OCI-LY7 (cell line): ENCODE measurements around the gene BSND. TPM values are rescaled to one million over a fixed set of nuclear protein-coding genes. Genes with fewer than 3 reads are reported as not detected.

Experiments
- BruUV-seq: library from RNA; stranded (reverse); fragments of 400-500 nt; replicated peaks from 2 replicates; lab custom pipeline; 2021; lab: Mats Ljungman, UMichigan
- CTCF ChIA-PET: fragments of 300-600 bp; sonication (Branson Sonifier 250); formaldehyde crosslinking; loops from one replicate; lab custom pipeline; 2022; ENCODE audit warnings: antibody characterized with exemption; ENCODE audit not compliant: unreplicated experiment; lab: Charles Lee
- POLR2A ChIA-PET: fragments of 300-600 bp; sonication (Branson Sonifier 250); formaldehyde crosslinking; loops from one replicate; lab custom pipeline; 2022; ENCODE audit warnings: antibody characterized with exemption; lab: Charles Lee
- DNase-seq: peaks from one replicate; pipeline ENCODE4 v3.0.0-alpha.2; 2015; ENCODE audit warnings: low spot score
- H2AFZ ChIP-seq: fragments of 200-600 bp; sonication (generic), shearing (Covaris generic); 2 replicates; pipeline ENCODE4 v1.6.1; 2014; ENCODE audit warnings: mild to moderate bottlenecking, antibody characterized with exemption, low read length, moderate library complexity
- H3K27ac ChIP-seq: fragments of 200-600 bp; sonication (generic); 2 replicates; pipeline ENCODE4 v1.5.1; 2014; ENCODE audit warnings: mixed run types, low read depth, mild to moderate bottlenecking, moderate library complexity, low read length, inconsistent platforms; ENCODE audit not compliant: poor library complexity, severe bottlenecking
- H3K36me3 ChIP-seq: fragments of 200-600 bp; sonication (generic); 2 replicates; pipeline ENCODE4 v1.6.1; 2014; ENCODE audit warnings: mild to moderate bottlenecking, antibody characterized with exemption, low read length, moderate library complexity, mixed read lengths; ENCODE audit not compliant: insufficient read depth
- H3K4me1 ChIP-seq: fragments of 200-600 bp; sonication (generic); 2 replicates; pipeline ENCODE4 v1.5.1; 2014; ENCODE audit warnings: mild to moderate bottlenecking, low read length; ENCODE audit not compliant: insufficient read depth, poor library complexity, severe bottlenecking
- H3K4me2 ChIP-seq: fragments of 200-600 bp; sonication (generic); 2 replicates; pipeline ENCODE4 v1.6.1; 2014; ENCODE audit warnings: mild to moderate bottlenecking, low read length
- H3K4me3 ChIP-seq: fragments of 200-600 bp; sonication (generic); 2 replicates; pipeline ENCODE4 v1.5.1; 2014; ENCODE audit warnings: mild to moderate bottlenecking, low read depth, low read length; ENCODE audit not compliant: poor library complexity, severe bottlenecking
- H3K79me2 ChIP-seq: fragments of 200-600 bp; sonication (generic); 2 replicates; pipeline ENCODE4 v1.6.1; 2016; ENCODE audit warnings: low read depth, mild to moderate bottlenecking, low read length, moderate library complexity, mixed read lengths; ENCODE audit not compliant: insufficient read depth
- H3K9me2 ChIP-seq: fragments of 200-600 bp; sonication (generic); 2 replicates; pipeline ENCODE4 v1.6.1; 2016; ENCODE audit warnings: mild to moderate bottlenecking, low read length, mixed read lengths; ENCODE audit not compliant: insufficient read depth
- H3K9me3 ChIP-seq: fragments of 200-600 bp; sonication (generic); 2 replicates; pipeline ENCODE4 v1.6.1; 2014; ENCODE audit warnings: mild to moderate bottlenecking, mixed run types, low read length, mixed read lengths
- H4K20me1 ChIP-seq: fragments of 200-600 bp; sonication (generic); 2 replicates; pipeline ENCODE4 v1.6.1; 2014; ENCODE audit warnings: mild to moderate bottlenecking, antibody characterized with exemption, low read length, moderate library complexity, mixed read lengths; ENCODE audit not compliant: insufficient read depth
- CTCF ChIP-seq: fragments of 200-600 bp; sonication (generic); conservative IDR thresholded peaks from 2 replicates; pipeline ENCODE4 v1.5.1; 2014; ENCODE audit warnings: mild to moderate bottlenecking, antibody characterized with exemption, low read length, moderate library complexity, mixed read lengths
- EZH2phosphoT487 ChIP-seq: fragments of 200-600 bp; sonication (generic); IDR thresholded peaks from 2 replicates; pipeline ENCODE4 v1.6.1; 2018; ENCODE audit warnings: low read depth, borderline replicate concordance, mild to moderate bottlenecking, mixed run types, antibody characterized with exemption, low read length, moderate library complexity, mixed read lengths
- intact Hi-C: fragments of 100-400 bp; cut with micrococcal nuclease; formaldehyde crosslinking; loops from one replicate; pipeline ENCODE4 v1.10.0; 2022; ENCODE audit not compliant: unreplicated experiment
- total RNA-seq, 2 experiments: library from RNA; depleted of rRNA in 1 of 2; stranded (reverse); fragments of >200 nt in 1 of 2; shearing (Covaris generic) in 1 of 2; gene quantifications; 2 replicates each; pipeline ENCODE4 v1.2.3, GENCODE V29; 2014 to 2022

BSND gene
- total RNA-seq, 2 experiments from 2014 or later = not detected

- CTCF ChIA-PET = no interaction called here
- BruUV-seq = no TSS peak
- TF ChIP-seq CTCF (no peak), EZH2phosphoT487 (no peak)
These were observed 62.4 kb downstream of the BSND start for GRCh38 chr1:55061000-55061705.

More at GRCh38 chr1:55061000-55061705, 62.4 kb downstream of the BSND start:
- POLR2A ChIA-PET = no interaction called here
- Histone ChIP-seq H3K4me2 (no peak overlapping the region), H4K20me1 (no peaks in the 10 kb centered on the region), H3K79me2 (no peaks in the 10 kb centered on the region), H3K36me3 (no peaks in the 10 kb centered on the region), H3K4me1 (peaks cover 9% of the 10 kb centered on the region), H2AFZ (no peak overlapping the region), H3K9me3 (no peaks in the 10 kb centered on the region), H3K4me3 (no peak overlapping the region), H3K9me2 (no peaks in the 10 kb centered on the region), H3K27ac (no peak overlapping the region)
- DNase-seq = no peak
- intact Hi-C loops = no loop called here

Other genes starting within 250 kb of the BSND start
- gene PARS2, start 234.4 kb upstream of the BSND start, total RNA-seq (2014; rRNA removed; shearing (Covaris generic)) = 6.7 and 7.6 TPM in 2 replicates
- 5.3 and 6.7 TPM in 2 replicates for gene PARS2, start 234.4 kb upstream of the BSND start, total RNA-seq (2022)
- not detected in 2 replicates for gene TTC22, start 197.6 kb upstream of the BSND start, total RNA-seq (2014; rRNA removed; shearing (Covaris generic))
- gene TTC22, start 197.6 kb upstream of the BSND start, total RNA-seq (2022) = not detected in 2 replicates
- gene DHCR24, start 111.7 kb upstream of the BSND start, total RNA-seq (2014; rRNA removed; shearing (Covaris generic)) = 40.5 and 45.7 TPM in 2 replicates
- gene DHCR24, start 111.7 kb upstream of the BSND start, total RNA-seq (2022) = 84.4 and 93.6 TPM in 2 replicates
- not detected in 2 replicates for gene TMEM61, start 18.3 kb upstream of the BSND start, total RNA-seq (2014; rRNA removed; shearing (Covaris generic))
- not detected in 2 replicates for gene TMEM61, start 18.3 kb upstream of the BSND start, total RNA-seq (2022)
- not detected in 2 replicates for gene PCSK9, start 40.6 kb downstream of the BSND start, total RNA-seq (2014; rRNA removed; shearing (Covaris generic))
- gene PCSK9, start 40.6 kb downstream of the BSND start, total RNA-seq (2022) = not detected in 2 replicates
- gene USP24, start 216.4 kb downstream of the BSND start, total RNA-seq (2014; rRNA removed; shearing (Covaris generic)) = 35.1 and 42.5 TPM in 2 replicates
- gene USP24, start 216.4 kb downstream of the BSND start, total RNA-seq (2022) = 46.3 and 49.1 TPM in 2 replicates